HG02885 (cell line): ENCODE results near the gene PTMS.

Experiments
- ATAC-seq: cut with Tn5 transposase; IDR thresholded peaks from one replicate; pipeline ENCODE4 v1.9.1; 2021; ENCODE audit warnings: mild to moderate bottlenecking; ENCODE audit not compliant: unreplicated experiment, poor library complexity

PTMS gene

DNA sequence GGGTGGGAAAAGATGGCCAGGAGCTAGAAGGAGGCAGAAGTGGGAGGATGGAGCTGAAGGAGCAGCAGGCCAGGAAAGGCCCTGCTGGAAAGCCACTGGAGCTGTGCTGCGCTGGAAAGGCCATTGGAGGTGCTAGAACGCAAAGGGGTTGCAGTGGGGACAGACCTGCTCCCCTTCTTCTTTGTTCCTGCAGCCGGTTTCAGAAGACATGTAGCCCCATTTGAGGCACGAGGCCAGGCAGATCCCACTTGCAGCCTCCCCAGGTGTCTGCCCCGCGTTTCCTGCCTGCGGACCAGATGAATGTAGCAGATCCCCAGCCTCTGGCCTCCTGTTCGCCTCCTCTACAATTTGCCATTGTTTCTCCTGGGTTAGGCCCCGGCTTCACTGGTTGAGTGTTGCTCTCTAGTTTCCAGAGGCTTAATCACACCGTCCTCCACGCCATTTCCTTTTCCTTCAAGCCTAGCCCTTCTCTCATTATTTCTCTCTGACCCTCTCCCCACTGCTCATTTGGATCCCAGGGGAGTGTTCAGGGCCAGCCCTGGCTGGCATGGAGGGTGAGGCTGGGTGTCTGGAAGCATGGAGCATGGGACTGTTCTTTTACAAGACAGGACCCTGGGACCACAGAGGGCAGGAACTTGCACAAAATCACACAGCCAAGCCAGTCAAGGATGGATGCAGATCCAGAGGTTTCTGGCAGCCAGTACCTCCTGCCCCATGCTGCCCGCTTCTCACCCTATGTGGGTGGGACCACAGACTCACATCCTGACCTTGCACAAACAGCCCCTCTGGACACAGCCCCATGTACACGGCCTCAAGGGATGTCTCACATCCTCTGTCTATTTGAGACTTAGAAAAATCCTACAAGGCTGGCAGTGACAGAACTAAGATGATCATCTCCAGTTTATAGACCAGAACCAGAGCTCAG is 53.2 kb downstream of the PTMS start:
- no peak for ATAC-seq

DNA sequence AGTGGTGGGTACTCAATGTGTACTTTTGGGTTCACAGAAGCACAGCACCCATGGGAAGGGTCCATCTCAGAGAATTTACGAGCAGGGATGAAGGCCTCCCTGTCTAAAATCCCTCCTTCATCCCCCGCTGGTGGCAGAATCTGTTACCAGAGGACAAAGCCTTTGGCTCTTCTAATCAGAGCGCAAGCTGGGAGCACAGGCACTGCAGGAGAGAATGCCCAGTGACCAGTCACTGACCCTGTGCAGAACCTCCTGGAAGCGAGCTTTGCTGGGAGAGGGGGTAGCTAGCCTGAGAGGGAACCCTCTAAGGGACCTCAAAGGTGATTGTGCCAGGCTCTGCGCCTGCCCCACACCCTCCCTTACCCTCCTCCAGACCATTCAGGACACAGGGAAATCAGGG is 54.0 kb downstream of the PTMS start:
- ATAC-seq: no peak
